IMR-90 (cell line): ENCODE measurements around the gene ZNF350. TPM values are rescaled to one million over a fixed set of nuclear protein-coding genes. Genes with fewer than 3 reads are reported as not detected.

Experiments
- ATAC-seq: fragments of 200-7000 bp; cut with Tn5 transposase; 2 replicates; pipeline ENCODE4 v1.9.1; 2020; ENCODE audit warnings: low read depth, mild to moderate bottlenecking, moderate library complexity
- BruUV-seq: library from RNA; stranded (reverse); fragments of 400-500 nt; replicated peaks from 2 replicates; lab custom pipeline; 2021; lab: Mats Ljungman, UMichigan
- CTCF ChIA-PET: fragments of 300-600 bp; formaldehyde crosslinking; extraction: SDS; loops from one replicate; lab custom pipeline; 2021; ENCODE audit warnings: antibody characterized with exemption; lab: Yijun Ruan, JAX
- POLR2A ChIA-PET: fragments of 300-600 bp; sonication (Branson Sonifier 250); formaldehyde crosslinking; loops from one replicate; lab custom pipeline; 2022; ENCODE audit warnings: antibody characterized with exemption; ENCODE audit not compliant: unreplicated experiment; lab: Charles Lee
- DNase-seq: peaks from one replicate; pipeline ENCODE4 v3.0.0; 2013
- H2AFZ ChIP-seq: replicated peaks from 2 replicates; pipeline ENCODE3; 2013; ENCODE audit warnings: low read length, mild to moderate bottlenecking; ENCODE audit not compliant: poor library complexity
- H2AK5ac ChIP-seq: 2 replicates; pipeline ENCODE4 v1.6.1; 2013; ENCODE audit warnings: low read depth, low read length, inconsistent platforms
- H2AK9ac ChIP-seq: replicated peaks from 2 replicates; pipeline ENCODE3; 2013; ENCODE audit warnings: mild to moderate bottlenecking, low read depth, low read length, moderate library complexity; ENCODE audit not compliant: poor library complexity
- H2BK120ac ChIP-seq: 2 replicates; pipeline ENCODE4 v1.6.1; 2013; ENCODE audit warnings: low read depth, low read length, inconsistent platforms
- H2BK15ac ChIP-seq: 3 replicates; pipeline ENCODE4 v1.6.1; 2013; ENCODE audit warnings: low read depth, low read length, inconsistent platforms
- H2BK20ac ChIP-seq: 2 replicates; pipeline ENCODE4 v1.6.1; 2013; ENCODE audit warnings: low read depth, mild to moderate bottlenecking, inconsistent platforms, low read length, moderate library complexity
- H2BK5ac ChIP-seq: 2 replicates; pipeline ENCODE4 v1.6.1; 2013; ENCODE audit warnings: mild to moderate bottlenecking, low read depth, low read length, inconsistent platforms; ENCODE audit not compliant: poor library complexity, severe bottlenecking
- H3K14ac ChIP-seq: replicated peaks from 2 replicates; pipeline ENCODE4 v1.6.1; 2013; ENCODE audit warnings: low read depth, low read length, inconsistent platforms
- H3K18ac ChIP-seq: 2 replicates; pipeline ENCODE4 v1.6.1; 2013; ENCODE audit warnings: low read depth, low read length, control low read depth
- H3K23ac ChIP-seq: 2 replicates; pipeline ENCODE4 v1.6.1; 2013; ENCODE audit warnings: low read depth, low read length, inconsistent platforms
- H3K27ac ChIP-seq: 2 replicates; pipeline ENCODE4 v1.5.1; 2013; ENCODE audit warnings: mild to moderate bottlenecking, control low read depth, low read length; ENCODE audit not compliant: insufficient read depth
- H3K27me3 ChIP-seq: 2 replicates; pipeline ENCODE4 v1.6.1; 2013; ENCODE audit warnings: low read length; ENCODE audit not compliant: control insufficient read depth, insufficient read depth
- H3K36me3 ChIP-seq: 2 replicates; pipeline ENCODE4 v1.6.1; 2013; ENCODE audit warnings: low read length, mixed read lengths; ENCODE audit not compliant: control insufficient read depth, insufficient read depth
- H3K4ac ChIP-seq: 2 replicates; pipeline ENCODE4 v1.6.1; 2013; ENCODE audit warnings: low read depth, low read length, inconsistent platforms
- H3K4me1 ChIP-seq: 2 replicates; pipeline ENCODE4 v1.6.1; 2013; ENCODE audit warnings: low read length, mixed read lengths; ENCODE audit not compliant: control insufficient read depth, insufficient read depth
- H3K4me2 ChIP-seq: 2 replicates; pipeline ENCODE4 v1.6.1; 2013; ENCODE audit warnings: low read depth, mild to moderate bottlenecking, control low read depth, low read length, moderate library complexity
- H3K4me3 ChIP-seq: 2 replicates; pipeline ENCODE4 v1.5.1; 2013; ENCODE audit warnings: low read depth, mild to moderate bottlenecking, control low read depth, low read length, moderate library complexity; ENCODE audit not compliant: insufficient read depth
- H3K56ac ChIP-seq: 2 replicates; pipeline ENCODE4 v1.6.1; 2013; ENCODE audit warnings: low read length, inconsistent platforms; ENCODE audit not compliant: insufficient read depth; ENCODE audit errors: extremely low read depth
- H3K79me1 ChIP-seq, 2 experiments: 2 replicates each; pipeline ENCODE4 v1.6.1; 2013; ENCODE audit warnings: low read length in 2 of 2, inconsistent platforms in 1 of 2, low read depth in 1 of 2
- H3K9ac ChIP-seq: 2 replicates; pipeline ENCODE4 v1.6.1; 2013; ENCODE audit warnings: low read depth, low read length, control low read depth
- H3K9me1 ChIP-seq: 2 replicates; pipeline ENCODE4 v1.6.1; 2013; ENCODE audit warnings: low read length, inconsistent platforms; ENCODE audit not compliant: insufficient read depth
- H3K9me3 ChIP-seq: 2 replicates; pipeline ENCODE4 v1.6.1; 2013; ENCODE audit warnings: low read length; ENCODE audit not compliant: control insufficient read depth, insufficient read depth
- H4K20me1 ChIP-seq: 2 replicates; pipeline ENCODE4 v1.6.1; 2013; ENCODE audit warnings: low read length, inconsistent platforms; ENCODE audit not compliant: insufficient read depth
- H4K5ac ChIP-seq: 2 replicates; pipeline ENCODE4 v1.6.1; 2013; ENCODE audit warnings: mild to moderate bottlenecking, low read depth, low read length, control low read depth
- H4K8ac ChIP-seq, 2 experiments: 2 replicates each; pipeline ENCODE4 v1.6.1; 2013; ENCODE audit warnings: low read depth in 2 of 2, low read length in 2 of 2, control low read depth in 1 of 2, inconsistent platforms in 1 of 2
- H4K91ac ChIP-seq: 2 replicates; pipeline ENCODE4 v1.6.1; 2013; ENCODE audit warnings: low read depth, low read length, inconsistent platforms; ENCODE audit not compliant: insufficient read depth
- BHLHE40 ChIP-seq: fragments of 150-350 bp; IDR thresholded peaks from 2 replicates; pipeline ENCODE4 v1.6.1; 2016; ENCODE audit warnings: mild to moderate bottlenecking, low read depth, low read length
- CEBPB ChIP-seq: IDR thresholded peaks from 2 replicates; pipeline ENCODE4 v1.6.1; 2012; ENCODE audit warnings: low read depth, low read length, improper control_type of control experiment
- CHD1 ChIP-seq: IDR thresholded peaks from 2 replicates; pipeline ENCODE4 v1.6.1; 2012; ENCODE audit warnings: low read depth, low read length, improper control_type of control experiment
- CTCF ChIP-seq: conservative IDR thresholded peaks from 2 replicates; pipeline ENCODE4 v1.5.1; 2012; ENCODE audit warnings: mild to moderate bottlenecking, low read depth, low read length, improper control_type of control experiment
- ELK1 ChIP-seq: fragments of 150-350 bp; IDR thresholded peaks from 2 replicates; pipeline ENCODE4 v1.6.1; 2016; ENCODE audit warnings: low read depth, mild to moderate bottlenecking, low read length, moderate library complexity, borderline replicate concordance
- MAFK ChIP-seq: IDR thresholded peaks from 2 replicates; pipeline ENCODE4 v1.6.1; 2012; ENCODE audit warnings: low read depth, low read length, improper control_type of control experiment
- MAZ ChIP-seq: IDR thresholded peaks from 2 replicates; pipeline ENCODE4 v1.6.1; 2012; ENCODE audit warnings: low read depth, mild to moderate bottlenecking, low read length, improper control_type of control experiment, moderate library complexity, borderline replicate concordance
- MXI1 ChIP-seq: IDR thresholded peaks from 2 replicates; pipeline ENCODE4 v1.6.1; 2012; ENCODE audit warnings: low read depth, mild to moderate bottlenecking, low read length, moderate library complexity, borderline replicate concordance
- NFE2L2 ChIP-seq: fragments of 150-350 bp; IDR thresholded peaks from 2 replicates; pipeline ENCODE4 v1.6.1; 2016; ENCODE audit warnings: low read depth, mild to moderate bottlenecking, low read length
- RAD21 ChIP-seq: IDR thresholded peaks from 2 replicates; pipeline ENCODE4 v1.6.1; 2012; ENCODE audit warnings: low read length, improper control_type of control experiment
- USF2 ChIP-seq: fragments of 150-350 bp; IDR thresholded peaks from 2 replicates; pipeline ENCODE4 v1.6.1; 2017; ENCODE audit warnings: mild to moderate bottlenecking, antibody characterized with exemption, low read length, low read depth
- WGBS, 2 experiments: methylation state at CpG; one replicate each; pipeline versions ENCODE4 v1.1.5 to v1.1.7; 2013; ENCODE audit warnings: missing lambda C conversion rate in 2 of 2; ENCODE audit not compliant: insufficient read length in 1 of 2; ENCODE audit errors: extremely low coverage in 2 of 2; 5-methylcytosine and 5-hydroxymethylcytosine counted together
- dilution Hi-C: fragments of 300-500 bp; cut with HindIII; formaldehyde crosslinking; loops from one replicate; pipeline ENCODE4 v1.14.3; 2018; ENCODE audit warnings: low sequenced_read_pairs; ENCODE audit not compliant: unreplicated experiment
- in situ Hi-C: fragments of 300-500 bp; cut with MboI; formaldehyde crosslinking; loops from 3 replicates; pipeline ENCODE4 v1.14.3; 2019; ENCODE audit warnings: low sequenced_read_pairs, inconsistent platforms, mixed read lengths
- intact Hi-C: fragments of 100-400 bp; cut with micrococcal nuclease; formaldehyde crosslinking; loops from 2 replicates; pipeline ENCODE4 v1.10.0; 2022
- polyA plus RNA-seq, 3 experiments: library from polyadenylated mRNA; depleted of rRNA; stranded (reverse); fragments of >200 nt; gene quantifications; 2 replicates each; pipeline ENCODE4 v1.2.3, GENCODE V29; 2012; ENCODE audit warnings: low replicate concordance in 1 of 3
- total RNA-seq: library from RNA; depleted of rRNA; stranded (reverse); fragments of >200 nt; gene quantifications from 2 replicates; pipeline ENCODE4 v1.2.3, GENCODE V29; 2012

ZNF350 gene
- total and polyA plus RNA-seq, 2 of the 4 experiments (the other 2 are of a cell fraction), result 4.7 to 14.0 TPM

- intact Hi-C loops, result no loop called here
Observed at GRCh38 chr19:51978882-51979281, 7.8 kb downstream of the ZNF350 start.

More at GRCh38 chr19:51978882-51979281, 7.8 kb downstream of the ZNF350 start:
- Histone ChIP-seq H4K91ac (no peak overlapping the region), H3K4me3 (no peak overlapping the region), H4K20me1 (no peaks in the 10 kb centered on the region), H3K79me1 (peaks cover 6 to 27% of the 10 kb centered on the region in 2 experiments), H3K56ac (no peak overlapping the region), H2AK9ac (no peak overlapping the region), H3K9me1 (no peaks in the 10 kb centered on the region), H2AFZ (no peak overlapping the region), H2BK120ac (no peak overlapping the region), H3K4me1 (no peaks in the 10 kb centered on the region), H3K4me2 (no peak overlapping the region), H2BK20ac (no peak overlapping the region), H3K4ac (no peak overlapping the region), H3K14ac (no peak overlapping the region), H3K9me3 (peaks cover 49% of the 10 kb centered on the region), H3K27ac (no peak overlapping the region), H2AK5ac (no peak overlapping the region), H3K9ac (no peak overlapping the region), H2BK5ac (no peak overlapping the region), H3K27me3 (no peaks in the 10 kb centered on the region), H3K18ac (no peak overlapping the region), H3K23ac (no peak overlapping the region), H2BK15ac (no peak overlapping the region), H4K8ac (no peak overlapping the region), H4K5ac (no peak overlapping the region), H3K36me3 (peaks cover 24% of the 10 kb centered on the region)
- no peak for ATAC-seq
- no peak for TF ChIP-seq MXI1
- no peak for TF ChIP-seq ELK1
- TF ChIP-seq NFE2L2, result no peak
- no peak for TF ChIP-seq RAD21
- no peak for TF ChIP-seq MAFK
- TF ChIP-seq CEBPB, result no peak
- TF ChIP-seq MAZ, result no peak
- TF ChIP-seq BHLHE40, result no peak
- TF ChIP-seq CTCF, result no peak
- TF ChIP-seq USF2, result no peak
- no peak for TF ChIP-seq CHD1
- WGBS, 2 experiments, result 100% methylated on average over 1 of the region's 4 CpGs; no CpG with 5 or more reads in 1 of the 2 experiments
- dilution Hi-C loops (no loop called here), in situ Hi-C loops (no loop called here)
- no peak for DNase-seq
- BruUV-seq, result no TSS peak
- POLR2A ChIA-PET, result no interaction called here
- CTCF ChIA-PET, result no interaction called here
